GM19023 (cell line): Measurements from ENCODE around the gene RNF212.
"Not testable (repeated sequence)": the region's sequence is repeated elsewhere in the genome, so short reads cannot be mapped to it uniquely, and the experiment has no call there.

Source experiments
- ATAC-seq: cut with Tn5 transposase; IDR thresholded peaks from one replicate; pipeline ENCODE4 v1.9.1; 2021; ENCODE audit warnings: mild to moderate bottlenecking, moderate library complexity; ENCODE audit not compliant: unreplicated experiment

The RNF212 gene

DNA sequence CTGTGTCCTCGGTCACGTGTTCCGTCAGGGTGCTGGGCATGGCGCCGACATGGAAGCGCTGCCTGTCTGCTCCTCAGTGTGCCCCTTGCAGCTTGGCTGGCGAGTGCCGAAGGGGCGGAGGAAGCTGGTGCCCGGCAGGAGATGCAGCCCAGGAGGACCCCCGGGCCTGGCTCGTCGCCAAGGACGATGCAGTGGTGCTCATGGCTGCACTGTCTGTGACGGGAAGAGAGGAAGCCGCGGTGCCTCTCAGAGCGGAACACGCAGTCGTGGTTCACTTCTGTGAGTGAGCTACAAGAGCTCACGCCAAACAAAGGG, 63.8 kb downstream of the RNF212 start:
- ATAC-seq: no peak

DNA sequence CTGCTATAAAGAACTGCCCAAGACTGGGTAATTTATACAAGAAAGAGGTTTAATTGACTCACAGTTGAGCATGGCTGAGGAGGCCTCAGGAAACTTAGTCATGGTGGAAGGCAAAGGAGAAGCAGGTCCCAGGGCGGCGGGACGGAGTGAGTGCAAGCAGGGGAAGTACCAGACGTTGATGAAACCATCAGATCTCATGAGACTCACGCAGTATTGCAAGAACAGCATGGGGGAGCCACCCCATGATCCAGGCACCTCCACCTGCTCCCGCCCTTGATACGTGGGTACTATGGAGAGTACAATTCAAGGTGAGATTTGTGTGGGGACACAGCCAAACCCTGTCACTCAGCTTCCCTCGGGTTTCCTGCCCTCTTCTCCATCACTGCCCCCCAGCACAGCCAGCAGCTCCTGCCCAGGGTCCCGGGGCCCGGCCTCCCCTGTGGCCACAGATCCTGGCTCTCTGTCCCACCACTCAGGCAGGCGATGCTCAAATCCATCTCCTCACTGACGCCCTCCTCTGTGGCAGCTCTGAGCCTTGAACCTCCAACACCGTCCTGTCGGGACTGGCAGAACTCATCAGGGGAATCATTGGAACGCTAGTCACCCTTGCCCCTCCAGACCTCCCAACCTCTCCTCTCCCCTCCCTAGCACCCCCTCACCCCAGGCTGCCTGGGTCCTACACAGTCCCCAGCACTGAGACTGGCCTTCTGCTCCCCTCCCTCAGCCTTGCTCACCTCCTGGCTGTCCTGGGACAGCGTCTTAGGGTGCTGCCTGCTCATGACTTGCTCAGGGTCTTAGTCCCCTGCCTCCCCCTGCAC, 64.4 kb downstream of the RNF212 start:
- no peak for ATAC-seq

DNA sequence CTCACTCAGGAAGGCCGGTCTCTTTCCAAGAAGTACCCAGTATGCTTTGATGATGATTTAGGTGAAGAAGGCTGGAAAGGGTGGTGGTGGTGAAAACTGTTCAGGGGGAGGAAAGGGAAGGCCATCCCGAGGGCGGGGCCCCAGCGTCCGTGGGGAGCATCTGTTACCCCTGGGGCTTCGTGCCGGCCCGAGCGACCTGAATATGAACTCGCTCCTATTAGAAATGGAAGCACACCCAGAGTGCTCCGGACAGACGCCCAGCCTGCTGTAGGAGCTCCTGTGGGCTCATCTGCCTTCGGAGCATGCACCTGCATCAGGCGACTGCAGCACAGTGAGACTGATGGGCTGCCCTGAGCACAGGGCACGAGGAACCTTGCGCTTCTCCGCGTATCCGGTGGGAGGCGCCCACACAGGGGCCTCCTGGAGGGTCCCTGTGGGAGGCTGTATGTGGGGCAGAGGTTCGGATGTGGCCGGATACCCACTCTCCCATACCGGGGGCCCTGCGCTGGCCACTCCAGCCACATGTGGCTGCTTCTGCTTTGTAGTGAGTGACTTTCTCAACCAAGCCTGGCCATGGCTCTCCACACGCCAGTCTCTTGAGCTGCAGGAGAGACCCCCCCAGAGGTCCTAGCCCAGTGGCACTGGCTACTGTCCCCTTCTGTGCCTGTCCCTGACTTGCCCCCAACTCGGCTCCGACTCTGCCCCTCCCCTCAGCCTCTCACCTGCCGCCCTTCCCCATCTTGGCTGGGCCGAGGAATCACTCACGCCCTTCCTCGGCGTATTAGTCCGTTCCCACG, 65.2 kb downstream of the RNF212 start:
- ATAC-seq: no peak

DNA sequence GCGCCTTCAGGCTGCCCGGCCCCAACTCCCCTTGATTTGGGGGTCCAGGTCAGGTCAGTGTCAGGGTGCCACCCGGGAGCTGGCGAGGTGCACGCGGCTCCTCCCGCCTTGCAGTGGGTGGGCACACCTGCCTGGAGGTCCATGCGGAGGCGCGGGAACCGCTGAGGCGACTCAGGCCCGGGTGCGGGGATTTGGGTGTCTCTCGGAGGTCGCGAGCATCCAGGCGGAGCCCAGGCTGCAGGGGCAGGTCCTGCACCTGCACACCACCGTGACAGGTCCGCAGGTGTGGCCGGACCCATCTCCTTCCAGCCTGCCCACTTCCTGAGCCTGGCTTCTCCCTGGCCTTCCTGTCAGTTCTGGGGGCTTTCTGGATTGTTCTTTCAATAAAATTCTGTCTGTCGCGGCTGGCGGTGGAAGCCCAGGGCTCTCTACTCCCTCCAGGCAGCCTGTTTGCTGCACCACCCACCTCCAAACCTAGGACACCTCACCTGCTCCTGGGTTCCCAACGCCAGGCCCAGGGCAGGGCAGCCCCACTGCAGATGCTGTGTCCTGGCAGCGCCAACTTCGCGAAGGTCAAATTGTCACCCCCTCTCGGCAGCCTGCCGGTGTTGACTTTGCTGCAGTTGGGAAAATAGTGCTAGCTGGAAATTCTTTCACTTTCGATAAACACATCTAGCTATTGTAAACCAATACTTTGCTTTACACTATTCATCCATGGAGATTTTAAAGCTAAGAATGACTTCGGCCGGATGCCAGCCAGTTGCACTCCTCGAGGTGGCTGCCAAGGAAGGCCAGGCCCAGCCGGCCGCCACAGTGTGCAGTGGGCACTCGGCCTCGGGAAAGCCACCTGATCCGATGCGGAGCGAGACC, 66.0 kb downstream of the RNF212 start:
- no peak for ATAC-seq

DNA sequence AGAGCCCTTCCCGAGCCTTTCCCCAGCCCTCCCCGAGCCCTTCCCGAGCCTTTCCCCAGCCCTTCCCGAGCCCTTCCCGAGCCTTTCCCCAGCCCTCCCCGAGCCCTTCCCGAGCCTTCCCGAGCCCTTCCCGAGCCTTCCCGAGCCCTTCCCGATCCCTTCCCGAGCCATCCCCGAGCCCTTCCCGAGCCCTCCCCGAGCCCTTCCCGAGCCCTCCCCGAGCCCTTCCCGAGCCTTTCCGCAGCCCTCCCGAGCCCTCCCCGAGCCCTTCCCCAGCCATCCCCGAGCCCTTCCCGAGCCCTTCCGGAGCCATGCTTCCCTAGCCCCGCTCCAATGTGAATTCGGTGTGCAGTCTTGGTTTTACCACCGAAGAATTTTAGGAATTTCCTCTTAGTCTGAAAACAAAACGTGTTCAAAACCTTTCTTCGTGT, 66.8 kb downstream of the RNF212 start:
- ATAC-seq: not testable (repeated sequence)

DNA sequence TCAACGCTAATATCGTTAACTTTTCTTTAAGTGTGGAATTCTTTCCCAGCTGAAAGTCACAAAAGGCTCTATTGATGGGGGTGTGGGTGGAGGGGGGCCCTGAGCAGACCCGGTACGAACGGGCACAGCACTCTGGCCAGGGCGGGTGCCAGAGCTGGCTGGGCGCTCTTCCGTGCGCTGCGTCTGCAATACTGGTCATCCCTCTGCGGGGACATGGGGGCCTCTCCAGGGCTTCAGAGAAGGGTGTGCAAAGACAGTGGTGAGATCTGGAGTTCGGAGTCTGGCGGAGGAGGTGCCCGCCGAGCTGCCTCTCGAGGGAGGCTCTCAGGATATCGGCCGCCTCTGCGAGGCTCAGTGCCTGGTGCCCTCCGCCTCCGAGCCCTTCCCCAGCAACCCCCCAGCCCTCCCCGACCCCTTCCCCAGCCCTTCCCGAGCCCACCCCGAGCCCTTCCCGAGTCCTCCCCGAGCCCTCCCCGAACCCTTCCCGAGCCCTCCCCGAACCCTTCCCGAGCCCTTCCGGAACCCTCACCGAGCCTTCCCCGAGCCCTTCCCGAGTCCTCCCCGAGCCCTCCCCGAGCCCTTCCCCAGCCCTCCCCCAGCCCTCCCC, 67.7 kb downstream of the RNF212 start:
- no peak for ATAC-seq

DNA sequence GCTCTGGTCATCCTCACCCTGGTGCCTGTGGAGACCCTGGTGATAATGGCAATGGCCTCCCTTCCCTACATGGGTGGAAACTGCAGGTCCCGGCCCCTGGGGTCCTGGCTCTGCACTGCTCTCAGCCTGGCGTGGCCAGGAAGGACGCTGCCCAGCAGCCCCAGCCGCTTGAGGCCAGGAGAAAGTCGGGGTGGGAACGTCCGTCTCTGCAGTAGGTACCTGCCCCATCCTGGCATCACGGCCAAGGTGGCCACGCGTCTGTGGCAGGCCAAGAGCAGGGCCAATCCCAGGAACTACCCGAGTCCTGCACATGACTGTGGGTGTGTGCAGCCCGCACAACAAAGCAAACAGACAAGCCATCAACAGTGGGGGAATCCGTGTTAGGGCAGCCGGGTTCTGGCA, 68.2 kb downstream of the RNF212 start:
- ATAC-seq: no peak

DNA sequence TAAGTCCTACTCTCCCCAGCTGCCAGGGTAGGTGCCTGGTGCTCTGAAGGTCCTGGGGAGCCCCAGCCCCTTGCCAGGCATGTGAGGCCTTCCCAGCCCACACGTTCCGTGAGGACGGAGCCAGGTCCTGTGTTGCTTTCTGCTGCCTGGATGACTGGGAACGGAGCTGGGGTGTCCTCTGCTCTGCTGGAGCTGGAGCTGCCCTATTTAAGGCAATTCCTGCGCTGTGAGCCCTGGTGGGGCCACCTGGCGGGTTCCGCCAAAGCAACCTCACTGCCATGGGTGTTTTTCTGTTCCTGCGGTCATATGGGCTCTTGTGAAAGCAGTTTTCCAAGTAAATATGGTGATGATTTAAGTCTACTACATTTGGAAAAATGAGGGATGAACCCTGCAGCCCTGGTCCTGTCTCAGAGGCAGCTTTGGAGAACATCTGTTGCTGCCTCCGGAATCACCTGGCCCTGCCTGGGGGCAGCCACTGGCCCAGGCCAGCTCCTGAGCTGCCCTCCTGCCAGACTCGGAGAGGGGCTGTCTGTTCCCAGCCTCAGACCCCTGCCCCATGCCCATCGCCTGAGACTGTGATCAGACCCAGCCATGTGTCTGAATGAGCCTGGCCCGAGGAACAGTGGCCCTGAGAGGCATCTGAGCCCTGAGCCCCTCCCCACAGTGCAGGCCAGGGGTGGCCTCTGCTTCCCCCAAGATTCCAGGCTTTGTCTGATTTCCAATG, 68.7 kb downstream of the RNF212 start:
- no peak for ATAC-seq

DNA sequence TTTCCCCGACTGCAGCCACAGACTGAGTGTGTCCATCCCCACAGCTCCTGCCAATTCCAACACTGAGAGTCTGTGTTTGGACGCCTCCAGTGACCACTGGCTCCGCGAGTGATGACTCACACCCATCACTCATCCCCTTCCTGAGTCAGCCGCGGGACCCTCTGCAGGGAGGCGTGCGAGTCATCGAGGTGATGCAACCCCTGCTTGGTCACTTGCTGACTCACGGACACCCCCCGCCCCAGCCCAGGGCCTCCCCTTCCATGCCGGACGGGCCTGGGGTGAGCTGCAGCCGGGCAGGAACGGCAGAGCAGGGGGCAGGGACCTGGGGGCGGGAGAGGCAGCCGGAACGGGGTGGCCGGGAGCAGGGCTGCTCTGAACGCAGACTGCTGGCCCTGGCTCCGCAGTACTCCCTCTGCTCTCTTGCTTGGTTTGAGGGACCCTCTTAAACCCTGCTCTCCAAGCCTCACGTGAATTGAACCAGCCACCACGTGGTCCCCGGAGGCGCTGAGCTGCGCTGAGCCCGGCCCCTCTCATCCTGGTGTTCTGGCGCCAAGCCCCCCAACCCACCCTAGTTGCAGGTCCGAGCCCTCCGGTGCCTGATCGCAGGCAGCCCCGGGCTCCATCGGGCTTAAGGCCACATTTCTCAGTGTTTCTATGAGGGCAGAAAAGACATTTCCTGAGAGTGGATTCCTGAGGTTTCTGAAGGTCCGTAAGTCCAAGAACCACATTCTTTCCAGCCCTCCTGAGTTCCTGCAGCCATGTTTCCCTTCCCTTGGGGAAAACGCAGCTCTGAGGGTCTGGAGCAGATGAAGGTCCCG, 69.5 kb downstream of the RNF212 start:
- ATAC-seq: no peak

DNA sequence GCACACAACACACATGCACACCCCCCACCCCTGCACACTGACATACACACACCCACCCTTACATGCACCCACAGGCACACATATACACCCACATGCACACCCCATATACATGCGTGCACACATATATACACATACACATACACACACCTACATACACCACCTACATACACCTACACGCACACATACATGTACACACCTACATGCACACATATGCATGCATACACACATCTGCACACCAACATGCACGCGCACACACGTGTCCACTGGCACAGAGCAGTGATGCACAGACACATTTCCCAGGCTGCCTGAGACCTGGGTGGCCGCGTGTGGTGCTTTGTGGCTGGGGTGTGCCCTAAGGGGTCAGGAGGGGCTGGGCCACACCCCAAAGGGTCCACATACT, 70.2 kb downstream of the RNF212 start:
- no peak for ATAC-seq

DNA sequence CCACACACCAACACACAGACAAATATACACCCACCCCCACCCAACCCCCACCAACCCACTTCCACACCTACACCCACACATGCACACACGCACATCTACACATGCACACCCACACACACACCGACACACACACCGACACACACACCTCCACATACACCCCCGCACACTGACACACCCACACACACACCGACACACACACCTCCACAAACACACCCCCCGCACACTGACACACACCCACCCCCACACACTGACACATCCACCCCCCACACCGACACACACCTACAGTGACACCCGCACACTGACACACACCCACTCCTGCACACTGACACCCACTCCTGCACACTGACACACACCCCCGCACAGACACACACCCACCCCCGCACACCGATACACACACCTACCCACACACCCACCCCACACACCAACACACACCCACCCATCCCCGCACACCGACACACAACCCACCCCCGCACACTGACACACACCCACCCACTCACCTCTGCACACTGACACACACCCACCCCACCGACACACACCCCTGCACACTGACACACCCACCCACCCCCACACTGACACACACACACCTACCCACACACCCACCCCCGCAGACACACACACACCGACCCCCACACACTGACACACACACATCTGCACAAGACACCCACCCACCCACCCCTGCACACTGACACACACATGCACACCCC, 70.9 kb downstream of the RNF212 start:
- no peak for ATAC-seq

DNA sequence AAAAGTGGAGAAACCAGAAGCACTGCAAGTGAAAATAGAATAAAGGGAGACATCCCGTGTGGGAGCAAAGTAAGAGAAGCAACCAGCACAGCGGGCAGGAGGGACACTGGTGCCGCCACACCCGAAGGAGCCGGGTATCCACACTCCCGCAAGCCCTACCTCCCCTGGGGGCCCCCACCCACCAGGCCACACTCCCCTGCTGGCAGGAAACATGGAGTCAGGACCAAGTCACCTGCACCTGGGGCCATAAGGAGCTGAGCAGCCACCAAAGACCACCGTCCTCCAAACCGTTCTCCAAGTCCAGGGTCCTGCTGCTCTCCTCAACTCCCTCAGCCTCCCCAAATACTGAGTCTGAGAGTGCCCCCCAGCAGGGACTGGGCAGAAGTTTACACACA, 71.4 kb downstream of the RNF212 start:
- ATAC-seq: no peak

DNA sequence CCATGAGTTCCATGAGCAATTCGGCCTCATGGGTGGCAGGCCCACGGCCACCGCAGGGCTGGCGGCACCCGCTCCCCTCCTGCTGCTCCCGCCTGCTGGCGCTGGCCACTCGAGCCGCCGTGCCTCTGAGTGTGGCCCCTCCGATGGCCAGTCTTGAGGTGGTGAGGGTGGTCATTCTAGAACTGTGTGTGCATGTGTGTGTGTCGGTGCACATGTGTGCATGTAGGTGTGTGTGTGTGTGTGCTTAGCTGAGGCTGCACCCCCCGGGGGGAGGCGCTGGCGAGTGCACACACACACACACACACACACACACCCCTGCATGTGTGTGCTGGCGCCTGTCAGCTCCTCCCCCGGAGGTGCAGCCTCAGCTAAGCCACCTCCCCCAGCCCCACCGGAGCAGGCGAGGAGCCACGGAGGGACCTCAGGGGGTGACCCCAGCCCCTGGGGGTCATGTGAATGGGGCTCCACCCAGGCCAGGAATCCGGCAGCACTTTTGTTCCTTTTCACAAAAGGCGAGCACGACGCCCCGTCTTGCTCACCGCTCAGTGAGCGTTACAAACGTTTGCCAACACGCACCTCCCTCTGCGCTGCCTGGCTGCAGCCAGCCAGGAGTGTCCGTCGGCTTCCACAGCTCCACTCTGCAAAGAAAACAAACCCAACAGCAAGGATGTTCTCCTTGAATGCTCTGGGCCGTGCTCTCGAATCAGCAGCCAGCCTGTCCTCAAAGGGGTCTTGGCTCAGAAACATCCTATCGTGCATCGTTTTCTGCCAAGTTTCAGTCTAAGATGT, 72.0 kb downstream of the RNF212 start:
- no peak for ATAC-seq

DNA sequence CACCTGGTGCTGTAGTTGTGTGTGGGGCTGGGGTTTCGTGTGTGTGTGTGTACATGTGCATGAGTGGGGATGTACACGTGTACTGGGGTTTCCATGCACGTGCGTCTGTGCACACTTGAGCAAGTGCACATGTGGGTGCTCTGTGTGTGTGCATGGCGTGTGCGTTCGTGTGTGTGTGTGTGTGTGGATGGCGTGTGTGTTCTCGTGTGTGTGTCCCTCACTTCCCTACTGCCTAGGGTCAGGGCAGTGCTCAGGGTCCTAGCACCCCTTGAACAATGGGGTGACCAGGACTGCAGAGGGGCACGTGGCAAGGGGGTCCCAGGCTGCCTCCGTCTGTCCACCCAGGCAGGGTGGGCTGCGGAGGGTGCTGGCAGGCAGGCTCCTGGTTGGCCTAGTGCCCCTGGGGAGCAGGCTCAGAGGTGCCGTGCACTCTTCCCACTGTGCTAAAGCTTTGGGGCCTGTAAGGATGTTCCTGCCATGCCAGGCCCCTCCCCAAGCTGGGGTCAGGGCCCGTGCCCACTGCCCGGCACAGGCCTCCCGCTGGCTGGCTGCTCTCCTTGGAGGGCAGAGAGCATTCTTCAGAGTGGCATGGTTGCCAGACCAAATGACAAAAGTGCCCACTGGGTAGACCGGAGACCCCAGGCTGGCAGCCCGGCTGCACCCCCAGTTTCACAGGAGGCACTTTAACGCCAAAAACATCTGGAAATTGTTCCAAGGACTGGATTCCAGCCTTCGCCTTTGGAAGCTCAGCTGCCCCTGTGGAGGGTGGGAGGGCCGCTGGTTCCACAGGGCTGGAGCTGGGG, 72.8 kb downstream of the RNF212 start:
- ATAC-seq: no peak

DNA sequence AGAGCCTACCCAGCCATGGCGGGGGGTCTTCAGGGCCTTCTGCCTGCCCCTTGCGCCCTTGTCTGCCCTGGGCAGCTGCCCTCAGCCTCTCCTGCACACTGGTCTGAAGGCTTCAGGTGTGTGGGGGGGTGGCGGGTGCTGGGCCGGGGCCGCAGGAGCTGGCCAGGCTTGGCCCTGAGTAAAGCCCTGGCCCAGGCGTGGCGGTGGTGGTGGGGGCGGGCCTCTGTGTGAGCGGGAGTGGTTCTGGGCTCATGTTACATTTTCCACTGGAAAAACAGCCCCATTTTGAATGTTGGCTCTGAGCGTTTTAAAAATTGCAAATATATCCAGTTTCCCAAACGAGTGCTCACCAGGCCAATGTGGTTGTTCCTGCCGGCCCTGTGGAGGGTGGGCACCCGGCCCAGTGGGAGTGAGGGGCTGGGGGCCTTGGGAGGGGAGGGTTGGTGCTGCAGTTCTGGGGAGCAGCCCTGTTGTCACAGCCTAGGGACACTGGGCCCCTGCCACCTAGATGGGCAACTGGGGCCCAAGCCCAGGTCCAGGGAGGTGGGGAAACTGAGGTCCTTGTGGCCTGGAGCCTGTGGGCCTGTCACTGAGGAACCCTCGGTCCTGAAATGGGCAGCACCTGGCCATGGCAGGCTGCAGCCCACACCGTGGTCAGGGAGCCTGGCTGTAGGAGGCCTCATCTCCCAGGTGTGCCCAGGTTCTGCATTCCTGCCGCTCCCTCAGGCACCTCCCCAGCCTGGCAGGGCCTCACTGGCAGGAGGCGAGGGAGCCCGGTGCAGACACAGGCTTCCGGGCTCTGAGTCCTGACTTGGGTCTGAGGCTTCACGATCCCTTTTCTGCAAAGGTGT, 73.6 kb downstream of the RNF212 start:
- ATAC-seq: no peak

DNA sequence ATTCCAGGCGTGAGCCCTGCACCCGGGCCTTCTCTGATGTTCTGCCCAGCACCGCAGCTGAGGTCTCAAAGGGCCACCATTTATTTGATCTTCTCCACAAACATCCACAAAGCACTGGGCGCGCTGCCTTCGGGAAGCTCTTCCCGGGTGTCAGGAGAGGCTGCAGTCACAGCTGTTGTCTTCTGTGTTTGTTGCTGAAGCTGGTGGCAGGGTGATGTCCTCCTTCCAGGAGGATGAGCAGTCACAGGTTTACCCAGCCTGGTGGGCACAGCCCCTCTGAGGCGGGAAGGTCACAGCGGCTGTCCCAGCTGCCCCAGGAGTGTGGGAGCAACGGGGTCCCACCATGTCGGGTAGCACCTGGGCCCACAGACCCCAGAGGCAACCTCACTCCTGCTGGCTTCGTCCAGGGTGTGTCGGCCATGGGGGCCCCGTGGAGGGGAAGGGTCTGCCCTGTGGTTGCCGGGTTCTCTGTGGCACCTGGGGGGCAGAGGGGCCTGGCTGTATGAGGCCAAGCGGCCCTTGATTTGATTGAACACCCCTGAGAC, 74.3 kb downstream of the RNF212 start:
- ATAC-seq: no peak
